OCI-LY3 (cell line): ENCODE results near the gene CR2.
A peak's percentile ranks its signal among the peaks of the same experiment; 100 is the strongest.

Source experiments
- H2AFZ ChIP-seq: fragments of 200-600, 300-600 bp; shearing (Covaris generic); 2 replicates; pipeline ENCODE4 v1.6.0; 2014; ENCODE audit warnings: antibody characterized with exemption, low read depth, low read length
- H3K27ac ChIP-seq: fragments of 200-600, 300-600 bp; sonication (generic); 2 replicates; pipeline ENCODE4 v1.5.1; 2014; ENCODE audit warnings: mild to moderate bottlenecking, low read length, moderate library complexity, mixed read lengths
- H3K27me3 ChIP-seq: fragments of 200-600, 300-600 bp; sonication (generic); 2 replicates; pipeline ENCODE4 v1.6.1; 2014; ENCODE audit warnings: low read depth, low read length, mixed read lengths
- H3K36me3 ChIP-seq: fragments of 200-600, 300-600 bp; sonication (generic); replicated peaks from 2 replicates; pipeline ENCODE3; 2014; ENCODE audit warnings: low read depth, low read length, mixed read lengths
- H3K4me1 ChIP-seq: fragments of 300-600, 200-600 bp; sonication (generic); 2 replicates; pipeline ENCODE4 v1.6.1; 2014; ENCODE audit warnings: low read length, mixed read lengths
- H3K4me2 ChIP-seq: fragments of 200-600, 300-600 bp; sonication (generic); 2 replicates; pipeline ENCODE4 v1.6.1; 2014; ENCODE audit warnings: low read length, mixed read lengths
- H3K4me3 ChIP-seq: fragments of 300-600, 200-600 bp; sonication (generic); 2 replicates; pipeline ENCODE4 v1.5.1; 2014; ENCODE audit warnings: antibody characterized with exemption, mild to moderate bottlenecking, low read length, moderate library complexity
- H3K79me2 ChIP-seq: fragments of 300-600, 200-600 bp; shearing (Covaris generic); 2 replicates; pipeline ENCODE4 v1.6.1; 2014; ENCODE audit warnings: mild to moderate bottlenecking, low read length, mixed read lengths
- H3K9ac ChIP-seq: fragments of 300-600, 200-600 bp; shearing (Covaris generic); 2 replicates; pipeline ENCODE4 v1.6.0; 2014; ENCODE audit warnings: mild to moderate bottlenecking, low read length, moderate library complexity
- H3K9me3 ChIP-seq: fragments of 200-600, 300-600 bp; shearing (Covaris generic); 2 replicates; pipeline ENCODE4 v1.6.1; 2014; ENCODE audit warnings: low read length, mixed read lengths; ENCODE audit not compliant: insufficient read depth
- H4K20me1 ChIP-seq: fragments of 200-600, 300-600 bp; sonication (generic); 2 replicates; pipeline ENCODE4 v1.6.1; 2016; ENCODE audit warnings: low read length, mixed read lengths; ENCODE audit not compliant: insufficient read depth
- CTCF ChIP-seq: fragments of 200-600, 300-600 bp; sonication (generic); IDR thresholded peaks from 2 replicates; pipeline ENCODE4 v1.5.1; 2014; ENCODE audit warnings: antibody characterized with exemption, low read length, low read depth
- EZH2phosphoT487 ChIP-seq: fragments of 200-600 bp; shearing (Covaris generic); IDR thresholded peaks from 2 replicates; pipeline ENCODE4 v1.6.1; 2018; ENCODE audit warnings: antibody characterized with exemption, mixed run types, low read depth

Gene CR2

GRCh38 chr1:207412845-207413244 is 41.3 kb upstream of the CR2 start:
- Histone ChIP-seq H3K4me3 (peak overlapping the region; percentile 45; the same call in 1 of the 2 replicates), H3K36me3 (no peaks in the 10 kb centered on the region), H3K27me3 (no peaks in the 10 kb centered on the region), H3K4me1 (peaks cover 56% of the 10 kb centered on the region), H3K9me3 (no peaks in the 10 kb centered on the region), H3K4me2 (peak overlapping the region; percentile 72), H3K79me2 (no peaks in the 10 kb centered on the region), H4K20me1 (no peaks in the 10 kb centered on the region), H3K9ac (peak overlapping the region; percentile 46), H3K27ac (peak overlapping the region; percentile 86), H2AFZ (peak overlapping the region; percentile 33; the same call in 1 of the 2 replicates)
- no peak for TF ChIP-seq EZH2phosphoT487
- TF ChIP-seq CTCF = no peak

- peaks cover 46% of the 10 kb centered on the region for H3K4me1 ChIP-seq
- H3K27me3 ChIP-seq = no peaks in the 10 kb centered on the region
- peak overlapping the region; percentile 77 for H3K27ac ChIP-seq
- H3K4me2 ChIP-seq = peak overlapping the region; percentile 64
- peak overlapping the region; percentile 19 for H3K4me3 ChIP-seq
- no peaks in the 10 kb centered on the region for H4K20me1 ChIP-seq
- H3K9ac ChIP-seq = peak overlapping the region; percentile 23; the same call in 1 of the 2 replicates
- no peaks in the 10 kb centered on the region for H3K36me3 ChIP-seq
- no peaks in the 10 kb centered on the region for H3K79me2 ChIP-seq
- no peak for TF ChIP-seq CTCF
- TF ChIP-seq EZH2phosphoT487 = no peak
- H3K9me3 ChIP-seq = 0 out of 2 replicates have a peak, but pooled peaks cover under 1% of the 10 kb centered on the region
- H2AFZ ChIP-seq = peak overlapping the region; percentile 65
These were observed 39.5 kb upstream of the CR2 start for GRCh38 chr1:207414606-207415108.

- H3K4me2 ChIP-seq = no peak overlapping the region
- peaks cover 36% of the 10 kb centered on the region for H3K4me1 ChIP-seq
- no peak overlapping the region for H3K4me3 ChIP-seq
- no peaks in the 10 kb centered on the region for H3K79me2 ChIP-seq
- no peak overlapping the region for H3K27ac ChIP-seq
- no peaks in the 10 kb centered on the region for H3K27me3 ChIP-seq
- TF ChIP-seq EZH2phosphoT487 (no peak), CTCF (no peak)
- no peaks in the 10 kb centered on the region for H4K20me1 ChIP-seq
- no peak overlapping the region for H2AFZ ChIP-seq
- H3K9me3 ChIP-seq = peaks cover 5% of the 10 kb centered on the region; the same call in 1 of the 2 replicates
- H3K36me3 ChIP-seq = no peaks in the 10 kb centered on the region
- H3K9ac ChIP-seq = no peak overlapping the region
These were observed 37.1 kb upstream of the CR2 start for GRCh38 chr1:207417076-207417475.

- Histone ChIP-seq H3K4me2 (no peak overlapping the region), H3K79me2 (no peaks in the 10 kb centered on the region), H3K4me1 (peaks cover 26% of the 10 kb centered on the region), H3K4me3 (no peak overlapping the region), H2AFZ (no peak overlapping the region), H3K27me3 (no peaks in the 10 kb centered on the region), H4K20me1 (no peaks in the 10 kb centered on the region), H3K27ac (no peak overlapping the region), H3K9ac (no peak overlapping the region), H3K36me3 (no peaks in the 10 kb centered on the region), H3K9me3 (peaks cover 5% of the 10 kb centered on the region; the same call in 1 of the 2 replicates)
- TF ChIP-seq CTCF (no peak), EZH2phosphoT487 (no peak)
These were observed 35.8 kb upstream of the CR2 start for GRCh38 chr1:207418351-207418750.
